ENCODE data around the gene IDS. TPM values are rescaled to one million over a fixed set of nuclear protein-coding genes. Genes with fewer than 3 reads are reported as not detected.

IDS gene, protein sequence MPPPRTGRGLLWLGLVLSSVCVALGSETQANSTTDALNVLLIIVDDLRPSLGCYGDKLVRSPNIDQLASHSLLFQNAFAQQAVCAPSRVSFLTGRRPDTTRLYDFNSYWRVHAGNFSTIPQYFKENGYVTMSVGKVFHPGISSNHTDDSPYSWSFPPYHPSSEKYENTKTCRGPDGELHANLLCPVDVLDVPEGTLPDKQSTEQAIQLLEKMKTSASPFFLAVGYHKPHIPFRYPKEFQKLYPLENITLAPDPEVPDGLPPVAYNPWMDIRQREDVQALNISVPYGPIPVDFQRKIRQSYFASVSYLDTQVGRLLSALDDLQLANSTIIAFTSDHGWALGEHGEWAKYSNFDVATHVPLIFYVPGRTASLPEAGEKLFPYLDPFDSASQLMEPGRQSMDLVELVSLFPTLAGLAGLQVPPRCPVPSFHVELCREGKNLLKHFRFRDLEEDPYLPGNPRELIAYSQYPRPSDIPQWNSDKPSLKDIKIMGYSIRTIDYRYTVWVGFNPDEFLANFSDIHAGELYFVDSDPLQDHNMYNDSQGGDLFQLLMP
- total RNA-seq = 19.3 and 23.1 TPM in 2 replicates

DNA sequence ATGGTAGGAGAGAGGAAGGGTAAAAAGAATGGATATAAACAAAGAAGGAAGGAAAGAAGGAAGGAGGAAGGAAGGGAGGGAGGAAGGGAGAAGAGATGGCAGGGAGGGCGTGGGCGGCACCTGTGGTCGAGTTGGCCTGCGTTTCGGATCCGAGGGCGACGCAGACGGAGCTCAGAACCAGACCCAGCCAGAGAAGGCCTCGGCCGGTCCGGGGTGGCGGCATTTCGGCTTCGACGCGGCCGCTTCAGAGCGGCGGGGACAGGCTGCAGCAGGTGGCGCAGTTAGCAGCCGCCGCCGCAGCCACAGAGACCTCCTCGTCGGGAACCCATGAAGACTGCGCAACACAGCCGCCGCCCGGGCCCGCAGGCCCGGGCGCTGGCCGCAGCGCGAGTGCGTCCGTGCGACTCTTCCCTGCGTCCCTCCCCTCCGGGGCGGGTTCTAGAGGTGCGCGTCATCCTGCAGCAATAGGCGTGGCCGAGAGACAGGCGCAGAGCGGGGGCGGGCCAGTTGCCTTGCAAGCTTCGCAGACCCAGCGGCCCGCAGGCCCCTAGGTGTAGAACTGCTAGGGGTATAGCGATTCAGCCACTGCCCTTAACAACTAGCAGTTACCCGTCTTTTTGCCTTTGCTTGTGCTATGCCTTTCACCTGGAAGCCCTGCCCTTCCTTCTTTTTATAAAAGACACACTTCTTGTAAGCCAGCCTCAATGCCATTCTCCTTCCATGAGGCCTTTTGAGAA is at the start of gene IDS:
Gene IDS, minus strand, starts transcription at position 392 of the 737 bp plus-strand sequence. Its CDS starts 169 bp downstream, at position 223.

DNA sequence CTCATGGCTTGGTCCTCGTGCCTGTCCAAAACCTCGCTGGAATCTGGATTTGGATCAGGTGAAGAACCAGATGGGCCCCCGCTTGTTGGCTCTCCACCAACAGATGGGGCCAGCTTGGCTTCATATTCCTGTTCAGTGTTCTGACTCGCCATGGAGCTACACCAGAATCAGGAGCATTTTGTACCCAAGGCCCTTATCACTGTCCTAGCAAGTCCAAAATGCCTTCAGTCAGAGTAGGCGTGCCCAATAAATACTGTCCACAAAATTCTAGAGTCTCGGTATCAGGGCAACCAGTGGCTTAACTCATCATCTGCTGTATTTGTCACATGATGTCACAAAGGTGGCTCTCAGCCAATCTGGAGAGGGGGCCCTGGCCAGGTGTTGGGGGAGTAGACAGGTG is 44.6 kb upstream of the IDS start, which contains the start of gene HSFX3:
Gene HSFX3, minus strand, starts transcription at position 224 of the 400 bp plus-strand sequence. Its CDS starts 72 bp downstream, at position 152.

DNA sequence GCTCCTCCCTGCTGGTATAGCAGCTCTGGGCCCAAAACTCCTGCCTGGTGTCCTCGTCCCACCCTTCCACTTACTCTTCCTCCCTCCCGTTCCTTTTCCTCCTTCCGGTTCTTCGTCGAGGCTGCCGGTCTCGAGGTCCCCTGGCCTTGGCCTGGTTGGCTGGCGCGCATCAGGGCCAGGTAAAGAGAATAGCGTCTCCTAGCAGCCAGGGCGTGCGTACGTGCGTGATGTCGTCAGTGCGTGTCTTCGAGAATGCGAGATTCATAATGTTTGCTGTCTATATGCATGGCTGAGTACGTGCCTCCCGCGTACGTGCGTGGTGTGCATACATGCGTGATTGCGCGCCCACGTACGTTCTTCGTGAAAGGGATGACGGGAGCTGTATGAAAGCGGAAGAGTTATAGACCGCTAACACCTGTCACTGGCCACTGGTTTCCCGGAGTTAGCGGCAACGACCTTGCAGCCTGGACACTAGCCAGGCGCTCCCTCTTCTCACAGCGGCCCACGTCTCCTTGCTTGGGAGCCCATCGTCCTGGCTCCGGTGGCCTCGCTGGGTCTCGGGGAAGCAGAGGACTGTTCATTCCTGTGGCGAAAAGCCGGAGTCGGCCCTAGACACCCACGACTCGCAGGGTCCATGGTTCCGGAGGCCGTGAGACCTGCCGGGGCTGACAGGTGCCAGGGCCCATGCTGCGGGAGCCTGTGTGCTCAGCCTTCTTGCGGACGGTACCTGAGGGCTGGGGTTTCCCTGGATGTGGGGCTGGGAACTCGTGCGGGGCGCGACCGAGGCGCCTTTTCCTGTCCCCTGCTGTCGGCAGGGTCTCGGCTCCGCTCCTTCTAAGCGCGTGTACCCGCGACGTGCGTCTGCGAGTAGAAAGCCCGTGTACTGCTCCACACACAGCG is 35.8 kb upstream of the IDS start, which contains the start of gene EOLA1:
Gene EOLA1, plus strand, starts transcription at position 392 of the 900 bp plus-strand sequence. CDS start 4,619 bp downstream, outside the sequence.

Other genes with a start within 250 kb of the IDS start
- gene EOLA1, start 35.7 kb upstream of the IDS start, total RNA-seq = 13.3 and 16.3 TPM in 2 replicates
- gene HSFX3, start 44.6 kb upstream of the IDS start, total RNA-seq = not detected in 2 replicates
- not detected in 2 replicates for gene MAGEA9B, start 82.2 kb upstream of the IDS start, total RNA-seq
- gene HSFX2, start 90.0 kb upstream of the IDS start, total RNA-seq = 0.32 TPM in 1 of 2 replicates, not detected in the other
- 11.1 and 14.6 TPM in 2 replicates for gene TMEM185A, start 126.5 kb upstream of the IDS start, total RNA-seq
- gene MAGEA11, start 206.8 kb upstream of the IDS start, total RNA-seq = not detected in 2 replicates

Measured in epithelial cell of umbilical artery (primary cell).